Stomach smooth muscle (tissue), 2 donors: Measurements from ENCODE around the gene LOC128125822.

Experiments used
- H3K27ac ChIP-seq: one replicate; pipeline ENCODE4 v1.7.0; 2013; ENCODE audit warnings: mild to moderate bottlenecking, low read length, inconsistent platforms
- H3K27me3 ChIP-seq, 2 donors: one replicate each; pipeline ENCODE4 v1.7.0; 2013; ENCODE audit warnings: low read length in 2 of 2; ENCODE audit not compliant: insufficient read depth in 2 of 2, control insufficient read depth in 1 of 2
- H3K36me3 ChIP-seq, 2 donors: one replicate each; pipeline ENCODE4 v1.7.0; 2013; ENCODE audit warnings: low read length in 2 of 2; ENCODE audit not compliant: control insufficient read depth in 2 of 2, insufficient read depth in 2 of 2
- H3K4me1 ChIP-seq: one replicate; pipeline ENCODE4 v1.7.0; 2013; ENCODE audit warnings: low read length; ENCODE audit not compliant: control insufficient read depth, insufficient read depth
- H3K4me3 ChIP-seq, 2 donors: one replicate each; pipeline ENCODE4 v1.7.0; 2013; ENCODE audit warnings: low read length in 2 of 2
- H3K9ac ChIP-seq, 2 donors: one replicate each; pipeline ENCODE4 v1.7.0; 2013; ENCODE audit warnings: low read length in 2 of 2, mild to moderate bottlenecking in 1 of 2
- H3K9me3 ChIP-seq, 2 donors: one replicate each; pipeline ENCODE4 v1.7.0; 2013; ENCODE audit warnings: low read length in 2 of 2; ENCODE audit not compliant: control insufficient read depth in 2 of 2
- donor health status: healthy.
- donor health status: Pancreatic carcinoma.

The LOC128125822 gene

GRCh38 chr6:63554782-63555181 is 17.5 kb upstream of the LOC128125822 start:
- Histone ChIP-seq H3K27me3 (no peaks in the 10 kb centered on the region), H3K27ac (no peak overlapping the region), H3K9ac (no peak overlapping the region), H3K4me1 (no peaks in the 10 kb centered on the region), H3K4me3 (no peak overlapping the region), H3K36me3 (no peaks in the 10 kb centered on the region), H3K9me3 (no peaks in the 10 kb centered on the region)

GRCh38 chr6:63556369-63556768 is 15.9 kb upstream of the LOC128125822 start:
- H3K36me3 ChIP-seq, result no peaks in the 10 kb centered on the region

GRCh38 chr6:63558278-63558677 is 14.0 kb upstream of the LOC128125822 start:
- no peaks in the 10 kb centered on the region for H3K27me3 ChIP-seq

More at GRCh38 chr6:63556369-63556768, 15.9 kb upstream of the LOC128125822 start:
- no peak overlapping the region for H3K27ac ChIP-seq
- H3K4me3 ChIP-seq, result no peak overlapping the region
- H3K9me3 ChIP-seq, result no peaks in the 10 kb centered on the region
- H3K27me3 ChIP-seq, result no peaks in the 10 kb centered on the region
- no peak overlapping the region for H3K9ac ChIP-seq
- H3K4me1 ChIP-seq, result no peaks in the 10 kb centered on the region

GRCh38 chr6:63560801-63561287 is 11.4 kb upstream of the LOC128125822 start:
- no peaks in the 10 kb centered on the region for H3K27me3 ChIP-seq
- H3K27ac ChIP-seq, result no peak overlapping the region
- no peak overlapping the region for H3K9ac ChIP-seq
- H3K4me1 ChIP-seq, result no peaks in the 10 kb centered on the region
- H3K4me3 ChIP-seq, result no peak overlapping the region
- no peaks in the 10 kb centered on the region for H3K36me3 ChIP-seq
- no peaks in the 10 kb centered on the region for H3K9me3 ChIP-seq

More at GRCh38 chr6:63558278-63558677, 14.0 kb upstream of the LOC128125822 start:
- Histone ChIP-seq H3K36me3 (no peaks in the 10 kb centered on the region), H3K4me1 (no peaks in the 10 kb centered on the region), H3K4me3 (no peak overlapping the region), H3K27ac (no peak overlapping the region), H3K9ac (no peak overlapping the region), H3K9me3 (no peaks in the 10 kb centered on the region)

- Histone ChIP-seq H3K9me3 (no peaks in the 10 kb centered on the region), H3K4me3 (no peak overlapping the region), H3K4me1 (no peaks in the 10 kb centered on the region), H3K36me3 (no peaks in the 10 kb centered on the region), H3K27ac (no peak overlapping the region), H3K9ac (no peak overlapping the region), H3K27me3 (no peaks in the 10 kb centered on the region)
Observed at GRCh38 chr6:63561288-63561687, 11.0 kb upstream of the LOC128125822 start.

GRCh38 chr6:63563235-63563634 is 9.0 kb upstream of the LOC128125822 start:
- no peak overlapping the region for H3K27ac ChIP-seq
- H3K4me3 ChIP-seq, result no peak overlapping the region
- no peak overlapping the region for H3K9ac ChIP-seq
- H3K9me3 ChIP-seq, result no peaks in the 10 kb centered on the region
- H3K4me1 ChIP-seq, result no peaks in the 10 kb centered on the region
- no peaks in the 10 kb centered on the region for H3K27me3 ChIP-seq
- H3K36me3 ChIP-seq, result no peaks in the 10 kb centered on the region

GRCh38 chr6:63565058-63565726 is 7.1 kb upstream of the LOC128125822 start:
- H3K4me3 ChIP-seq, result no peak overlapping the region
- no peaks in the 10 kb centered on the region for H3K27me3 ChIP-seq

GRCh38 chr6:63565727-63566596 is 6.3 kb upstream of the LOC128125822 start:
- Histone ChIP-seq H3K9ac (no peak overlapping the region), H3K36me3 (no peaks in the 10 kb centered on the region), H3K9me3 (no peaks in the 10 kb centered on the region), H3K4me1 (no peaks in the 10 kb centered on the region), H3K27me3 (no peaks in the 10 kb centered on the region), H3K27ac (no peak overlapping the region), H3K4me3 (no peak overlapping the region)

More at GRCh38 chr6:63565058-63565726, 7.1 kb upstream of the LOC128125822 start:
- H3K36me3 ChIP-seq, result no peaks in the 10 kb centered on the region
- no peaks in the 10 kb centered on the region for H3K4me1 ChIP-seq
- no peak overlapping the region for H3K27ac ChIP-seq
- H3K9ac ChIP-seq, result no peak overlapping the region
- H3K9me3 ChIP-seq, result no peaks in the 10 kb centered on the region

GRCh38 chr6:63567966-63568365 is 4.3 kb upstream of the LOC128125822 start:
- H3K4me3 ChIP-seq, result no peak overlapping the region
- H3K27me3 ChIP-seq, result no peaks in the 10 kb centered on the region
- no peak overlapping the region for H3K27ac ChIP-seq
- H3K9me3 ChIP-seq, result no peaks in the 10 kb centered on the region
- no peaks in the 10 kb centered on the region for H3K4me1 ChIP-seq
- H3K9ac ChIP-seq, result no peak overlapping the region
- H3K36me3 ChIP-seq, result no peaks in the 10 kb centered on the region

- Histone ChIP-seq H3K36me3 (peaks cover 1 to 4% of the 10 kb centered on the region in 2 donors), H3K27me3 (no peaks in the 10 kb centered on the region), H3K9ac (peak overlapping the region; percentile 71 to 86), H3K4me1 (no peaks in the 10 kb centered on the region), H3K9me3 (no peaks in the 10 kb centered on the region), H3K27ac (peak overlapping the region; percentile 94), H3K4me3 (peak overlapping the region; percentile 81 to 84)
Observed at GRCh38 chr6:63571361-63572043, 778 bp upstream of the LOC128125822 start.
